ENCODE measurements around the gene TGM1. TPM values are rescaled to one million over a fixed set of nuclear protein-coding genes. Genes with fewer than 3 reads are reported as not detected.
A peak's percentile ranks its signal among the peaks of the same experiment; 100 is the strongest.

Gene TGM1
- total RNA-seq, 1 donor from 2014 or later: 10.2 TPM

- peaks cover 36% of the 10 kb centered on the region for H3K4me1 Mint-ChIP-seq
- H3K27ac Mint-ChIP-seq: peak overlapping the region; percentile 76
- peak overlapping the region; percentile 97 for H3K4me3 Mint-ChIP-seq
- TF ChIP-seq, protein P1, sequence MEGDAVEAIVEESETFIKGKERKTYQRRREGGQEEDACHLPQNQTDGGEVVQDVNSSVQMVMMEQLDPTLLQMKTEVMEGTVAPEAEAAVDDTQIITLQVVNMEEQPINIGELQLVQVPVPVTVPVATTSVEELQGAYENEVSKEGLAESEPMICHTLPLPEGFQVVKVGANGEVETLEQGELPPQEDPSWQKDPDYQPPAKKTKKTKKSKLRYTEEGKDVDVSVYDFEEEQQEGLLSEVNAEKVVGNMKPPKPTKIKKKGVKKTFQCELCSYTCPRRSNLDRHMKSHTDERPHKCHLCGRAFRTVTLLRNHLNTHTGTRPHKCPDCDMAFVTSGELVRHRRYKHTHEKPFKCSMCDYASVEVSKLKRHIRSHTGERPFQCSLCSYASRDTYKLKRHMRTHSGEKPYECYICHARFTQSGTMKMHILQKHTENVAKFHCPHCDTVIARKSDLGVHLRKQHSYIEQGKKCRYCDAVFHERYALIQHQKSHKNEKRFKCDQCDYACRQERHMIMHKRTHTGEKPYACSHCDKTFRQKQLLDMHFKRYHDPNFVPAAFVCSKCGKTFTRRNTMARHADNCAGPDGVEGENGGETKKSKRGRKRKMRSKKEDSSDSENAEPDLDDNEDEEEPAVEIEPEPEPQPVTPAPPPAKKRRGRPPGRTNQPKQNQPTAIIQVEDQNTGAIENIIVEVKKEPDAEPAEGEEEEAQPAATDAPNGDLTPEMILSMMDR (IDR thresholded peaks at IDR 0.05; ENCODE audit: unreplicated experiment): no peak
- peaks cover 20% of the 10 kb centered on the region for H3K36me3 Mint-ChIP-seq
- no peak for DNase-seq (ENCODE audit: low spot score in 2 of 2, unreplicated experiment in 2 of 2)
- H3K9me3 Mint-ChIP-seq: no peaks in the 10 kb centered on the region
- H3K27me3 Mint-ChIP-seq (ENCODE audit: low read depth): no peaks in the 10 kb centered on the region
Observed at GRCh38 chr14:24300326-24300980, 37.5 kb upstream of the TGM1 start.

GRCh38 chr14:24299255-24300191 is 36.5 kb upstream of the TGM1 start, which contains the start of the genes DHRS1 and NOP9:
Gene DHRS1 (minus strand): TSS chr14:24299780. CDS start chr14:24299106, 674 bp downstream.
Gene NOP9 (plus strand): TSS chr14:24299850. CDS start chr14:24299955, 105 bp downstream.
- no peaks in the 10 kb centered on the region for H3K27me3 Mint-ChIP-seq (ENCODE audit: low read depth)
- TF ChIP-seq, protein P1 (IDR thresholded peaks at IDR 0.05; ENCODE audit: unreplicated experiment): no peak
- H3K9me3 Mint-ChIP-seq: no peaks in the 10 kb centered on the region
- H3K4me1 Mint-ChIP-seq: peaks cover 36% of the 10 kb centered on the region
- H3K36me3 Mint-ChIP-seq: peaks cover 11% of the 10 kb centered on the region
- peak within 1 kb of the TSS; percentile 97 for H3K4me3 Mint-ChIP-seq
- H3K27ac Mint-ChIP-seq: peak within 1 kb of the TSS; percentile 97
- peak; percentile 87 to 98 for DNase-seq (ENCODE audit: low spot score in 2 of 2, unreplicated experiment in 2 of 2)

GRCh38 chr14:24298892-24299254 is 35.9 kb upstream of the TGM1 start:
- H3K4me1 Mint-ChIP-seq: peaks cover 36% of the 10 kb centered on the region
- TF ChIP-seq, protein P1 (IDR thresholded peaks at IDR 0.05; ENCODE audit: unreplicated experiment): no peak
- peak overlapping the region; percentile 97 for H3K27ac Mint-ChIP-seq
- peak overlapping the region; percentile 97 for H3K4me3 Mint-ChIP-seq
- no peak for DNase-seq (ENCODE audit: low spot score in 2 of 2, unreplicated experiment in 2 of 2)
- H3K27me3 Mint-ChIP-seq (ENCODE audit: low read depth): no peaks in the 10 kb centered on the region
- no peaks in the 10 kb centered on the region for H3K9me3 Mint-ChIP-seq
- H3K36me3 Mint-ChIP-seq: peaks cover 7% of the 10 kb centered on the region

GRCh38 chr14:24297190-24297964 is 34.4 kb upstream of the TGM1 start:
- H3K27ac Mint-ChIP-seq: peak overlapping the region; percentile 32
- peak overlapping the region; percentile 30 for H3K4me3 Mint-ChIP-seq
- DNase-seq (ENCODE audit: low spot score in 2 of 2, unreplicated experiment in 2 of 2): no peak

More at GRCh38 chr14:24297190-24297964, 34.4 kb upstream of the TGM1 start:
- Mint-ChIP-seq H3K9me3 (no peaks in the 10 kb centered on the region), H3K36me3 (peaks cover 2% of the 10 kb centered on the region), H3K27me3 (ENCODE audit: low read depth) (no peaks in the 10 kb centered on the region), H3K4me1 (peaks cover 36% of the 10 kb centered on the region)
- TF ChIP-seq, protein P1 (IDR thresholded peaks at IDR 0.05; ENCODE audit: unreplicated experiment): no peak

Data from mesothelial cell of epicardium (in vitro differentiated cells).